Putamen (tissue), 1 donor: ENCODE data around the gene CEP44.
A peak's percentile ranks its signal among the peaks of the same experiment; 100 is the strongest.
"Not testable (repeated sequence)": the region's sequence is repeated elsewhere in the genome, so short reads cannot be mapped to it uniquely, and the experiment has no call there.

Experiments
- DNase-seq: peaks from one replicate; pipeline ENCODE4 v3.0.0-alpha.2; 2016; ENCODE audit warnings: low spot score

The CEP44 gene

DNA sequence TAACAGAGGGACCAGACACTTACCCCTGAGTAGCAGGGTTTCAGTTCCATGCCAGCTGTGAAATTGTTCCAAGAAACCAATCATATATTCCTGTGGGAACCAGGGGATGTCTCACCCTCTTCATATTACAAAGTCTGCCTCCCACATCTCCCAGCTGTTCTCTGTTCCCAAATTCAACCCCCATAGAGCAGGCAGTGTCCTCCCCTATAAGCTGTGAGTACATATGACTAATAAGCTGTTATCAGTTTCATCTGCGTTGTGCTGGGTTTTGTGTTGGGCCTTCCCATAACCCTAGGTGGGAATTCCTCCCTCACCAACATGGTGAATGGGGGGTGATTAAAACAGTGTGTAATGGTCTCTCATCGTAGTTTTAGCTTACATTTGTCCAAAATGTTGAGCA lies 41.0 kb downstream of the CEP44 start:
- no peak for DNase-seq

DNA sequence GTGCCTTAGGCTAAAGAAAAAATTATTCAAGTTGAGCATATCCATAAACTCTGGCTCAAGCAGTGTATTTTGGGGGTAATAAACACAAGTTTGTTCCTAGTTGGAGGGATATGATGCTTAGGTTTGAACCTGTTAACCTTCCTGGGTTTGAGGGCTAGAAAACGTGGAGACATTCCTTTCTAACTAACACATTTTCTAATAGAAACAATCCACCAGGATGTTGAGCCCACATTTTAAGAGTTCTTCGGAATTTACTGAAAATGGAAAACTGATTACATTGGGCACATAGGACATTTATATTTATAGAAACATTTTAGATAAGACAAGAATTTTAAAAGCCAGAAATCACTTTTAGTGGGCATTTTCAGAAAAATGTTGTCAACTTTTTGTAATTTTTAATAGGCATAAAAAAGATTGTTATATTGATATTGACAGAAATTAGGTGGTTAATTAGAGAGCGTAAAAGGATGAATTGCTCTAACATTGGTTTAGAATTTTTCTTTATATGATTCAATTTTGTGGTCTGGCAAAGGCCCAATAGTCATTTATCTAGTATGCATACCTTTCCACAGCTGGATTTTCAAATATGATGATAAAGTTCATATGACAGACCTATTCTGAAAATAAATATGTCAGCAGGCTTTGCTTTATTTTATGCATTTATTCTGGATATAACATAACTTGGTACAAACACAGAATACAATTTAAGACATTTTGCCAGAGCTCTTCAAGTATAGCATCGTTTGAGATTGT lies 49.2 kb downstream of the CEP44 start:
- DNase-seq, result no peak

DNA sequence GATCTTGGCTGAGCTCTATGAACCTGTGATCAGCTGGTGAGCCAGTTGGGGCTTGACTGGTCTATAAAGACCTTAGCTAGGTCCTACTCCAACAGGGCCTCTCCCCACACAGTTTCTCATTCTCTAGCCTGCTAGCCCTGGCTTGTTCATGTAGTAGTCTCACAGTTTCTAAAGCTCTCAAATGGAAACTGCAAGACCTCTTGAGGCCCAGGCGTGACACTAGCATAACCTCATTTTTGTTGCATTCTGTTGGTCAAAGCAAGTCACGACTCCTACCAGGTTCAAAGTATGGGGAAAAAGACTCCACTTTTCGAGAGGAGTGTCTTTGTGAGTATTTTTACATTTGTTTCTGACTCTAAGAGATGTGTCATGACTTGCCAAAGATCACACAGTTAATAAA lies 50.9 kb downstream of the CEP44 start:
- no peak for DNase-seq

DNA sequence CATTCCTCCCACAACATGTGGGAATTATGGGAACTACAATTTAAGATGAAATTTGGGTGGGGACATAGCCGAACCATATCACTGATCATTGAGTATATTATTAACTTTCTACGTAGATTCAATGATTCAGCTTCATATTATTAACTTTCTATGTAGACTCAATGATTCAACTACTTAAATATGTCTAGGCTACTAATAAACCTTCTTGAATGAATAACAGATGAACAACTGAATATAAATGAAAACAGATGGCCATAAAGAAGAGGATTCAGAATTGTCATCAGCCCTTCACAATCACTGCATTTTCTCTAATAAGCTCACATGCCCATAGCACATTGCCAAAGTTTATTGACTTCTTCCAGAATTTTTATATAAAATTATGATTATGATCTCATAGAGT lies 57.0 kb downstream of the CEP44 start:
- no peak for DNase-seq

DNA sequence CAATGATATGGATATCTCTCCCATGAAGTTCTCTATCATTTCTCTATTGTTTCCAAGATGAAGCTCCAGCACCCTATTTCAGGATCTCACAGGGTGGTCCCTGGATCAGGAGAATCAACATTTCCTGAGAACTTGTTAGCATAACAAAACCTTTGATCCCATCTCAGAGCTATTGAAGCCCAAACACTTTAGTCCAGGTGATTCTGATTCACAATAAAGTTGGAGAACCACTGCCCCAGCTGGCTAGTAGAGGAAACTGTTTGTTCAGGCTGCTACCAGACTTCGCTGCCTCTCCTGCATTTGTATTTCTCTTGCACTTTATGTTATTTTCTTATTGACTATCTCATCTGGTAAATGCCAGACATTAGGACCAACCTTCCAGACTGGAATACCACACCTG lies 65.4 kb downstream of the CEP44 start:
- DNase-seq, result no peak

DNA sequence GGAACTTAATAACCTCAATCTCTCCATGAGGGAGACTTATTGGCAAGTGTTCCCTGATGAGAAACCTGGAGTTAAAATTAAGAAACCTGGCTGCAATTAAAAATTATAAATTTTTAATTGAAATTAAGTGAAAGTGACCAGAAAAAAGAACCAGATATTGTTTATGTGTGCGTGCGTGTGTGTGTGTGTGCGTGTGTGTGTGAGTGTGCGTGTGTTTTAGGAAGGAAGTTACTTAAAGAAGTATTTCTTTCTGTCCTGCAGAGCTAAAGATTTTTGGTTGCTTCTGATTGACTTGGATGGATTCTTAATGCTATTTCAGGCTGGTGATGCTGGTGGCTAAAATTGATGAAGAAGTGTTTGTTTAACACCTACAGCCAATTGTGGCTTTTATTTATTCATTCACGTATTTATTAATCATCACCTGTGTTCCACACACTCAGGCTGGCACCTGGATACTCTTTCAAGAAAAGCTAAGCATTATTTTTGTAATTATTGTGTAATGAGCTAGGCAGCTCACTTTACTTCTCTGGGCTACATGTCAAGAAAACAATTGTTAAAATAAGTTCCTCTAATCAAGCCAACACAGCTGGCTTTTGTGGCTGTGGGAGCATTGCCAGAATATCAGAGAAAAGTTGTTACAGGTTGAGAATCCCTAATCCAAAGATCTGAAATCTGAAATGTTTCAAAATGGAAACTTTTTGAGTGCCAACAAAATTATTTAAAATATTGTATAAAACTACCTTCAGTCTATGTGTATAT lies 68.5 kb downstream of the CEP44 start:
- no peak for DNase-seq

DNA sequence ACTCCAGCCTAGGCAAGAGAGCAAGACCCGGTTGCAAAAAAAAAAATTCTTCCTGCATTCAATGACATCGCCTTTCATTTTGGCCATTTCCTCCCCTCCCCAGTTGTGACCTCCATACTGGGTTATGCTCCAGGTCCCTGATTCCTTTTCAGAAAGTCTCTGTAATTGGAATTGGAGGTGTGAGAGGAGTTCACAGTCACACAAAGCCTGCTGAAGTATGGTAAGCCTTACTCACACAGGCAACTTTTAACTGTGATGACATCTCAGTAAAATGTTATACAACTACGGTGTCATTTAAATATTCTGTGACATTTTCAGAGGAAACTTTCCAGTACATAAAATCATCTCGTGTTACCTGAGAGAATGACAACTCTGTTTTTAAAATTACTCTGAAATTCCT lies 73.6 kb downstream of the CEP44 start:
- peak; percentile 13 for DNase-seq

DNA sequence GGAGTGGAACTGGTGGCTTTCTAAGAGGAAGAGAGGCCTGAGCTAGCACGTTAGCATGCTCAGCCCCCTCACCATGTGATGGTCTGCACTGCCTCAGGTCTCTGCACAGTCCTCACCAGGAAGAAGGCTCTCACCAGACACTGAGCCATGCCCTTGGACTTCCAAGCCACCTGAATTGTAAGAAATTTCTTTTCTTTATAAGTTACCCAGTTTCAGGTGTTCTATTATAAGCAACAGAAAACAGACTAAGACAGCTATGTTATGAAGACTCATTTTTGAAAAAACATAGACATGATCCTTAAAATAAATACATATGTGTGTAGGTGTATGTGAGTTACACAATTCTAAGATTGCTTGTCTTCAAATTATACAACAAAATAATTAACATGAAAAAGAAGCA lies 74.7 kb downstream of the CEP44 start:
- no peak for DNase-seq

DNA sequence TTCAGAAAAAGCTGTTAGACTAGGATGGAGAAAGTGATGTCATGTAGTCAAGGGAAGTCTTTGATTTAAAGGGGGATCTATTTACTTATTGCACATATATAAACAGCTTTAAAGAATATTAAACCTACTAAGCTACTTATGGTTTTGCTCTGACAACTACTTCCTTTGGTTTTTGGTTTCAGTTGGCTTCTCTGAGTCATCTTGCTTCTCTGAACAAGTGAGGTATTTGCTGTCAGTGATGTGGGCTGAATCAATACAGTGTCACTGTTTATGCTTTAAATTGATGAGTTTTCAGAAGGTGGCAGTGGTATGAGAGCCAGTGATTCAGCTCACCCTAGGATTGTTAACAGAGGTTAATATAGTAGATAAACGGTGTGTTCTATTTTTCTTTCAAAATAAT lies 75.1 kb downstream of the CEP44 start:
- no peak for DNase-seq

DNA sequence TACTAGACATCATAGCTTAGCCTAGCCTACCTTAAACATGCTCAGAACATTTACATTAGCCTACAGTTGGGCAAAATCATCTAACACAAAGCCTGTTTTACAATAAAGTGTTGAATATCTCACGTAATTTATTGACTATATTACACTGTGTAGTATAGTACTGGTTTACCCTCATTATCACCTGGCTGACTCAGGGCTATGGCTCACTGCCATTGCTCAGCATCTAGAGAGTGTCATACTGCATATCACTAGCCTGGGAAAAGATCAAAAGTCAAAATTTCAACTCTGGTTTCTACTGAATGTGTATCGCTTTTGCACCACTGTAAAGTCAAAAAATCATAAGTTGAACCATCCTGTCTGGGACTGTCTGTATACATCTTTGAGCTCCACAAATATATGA lies 78.6 kb downstream of the CEP44 start:
- no peak for DNase-seq

DNA sequence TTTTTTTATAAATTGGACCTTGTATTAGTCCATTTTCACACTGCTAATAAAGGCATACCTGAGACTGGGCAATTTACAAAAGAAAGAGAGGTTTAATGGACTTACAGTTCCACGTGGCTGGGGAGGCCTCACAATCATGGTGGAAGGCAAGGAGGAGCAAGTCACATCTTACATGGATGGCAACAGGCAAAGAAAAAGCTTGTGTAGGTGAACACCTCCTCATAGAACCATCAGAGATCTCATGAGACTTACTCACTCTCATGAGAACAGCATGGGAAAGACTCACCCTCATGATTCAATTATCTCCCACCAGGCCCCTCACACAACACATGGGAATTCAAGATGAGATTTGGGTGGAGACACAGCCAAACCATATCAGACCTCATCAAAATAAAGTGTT lies 80.1 kb downstream of the CEP44 start:
- not testable (repeated sequence) for DNase-seq

DNA sequence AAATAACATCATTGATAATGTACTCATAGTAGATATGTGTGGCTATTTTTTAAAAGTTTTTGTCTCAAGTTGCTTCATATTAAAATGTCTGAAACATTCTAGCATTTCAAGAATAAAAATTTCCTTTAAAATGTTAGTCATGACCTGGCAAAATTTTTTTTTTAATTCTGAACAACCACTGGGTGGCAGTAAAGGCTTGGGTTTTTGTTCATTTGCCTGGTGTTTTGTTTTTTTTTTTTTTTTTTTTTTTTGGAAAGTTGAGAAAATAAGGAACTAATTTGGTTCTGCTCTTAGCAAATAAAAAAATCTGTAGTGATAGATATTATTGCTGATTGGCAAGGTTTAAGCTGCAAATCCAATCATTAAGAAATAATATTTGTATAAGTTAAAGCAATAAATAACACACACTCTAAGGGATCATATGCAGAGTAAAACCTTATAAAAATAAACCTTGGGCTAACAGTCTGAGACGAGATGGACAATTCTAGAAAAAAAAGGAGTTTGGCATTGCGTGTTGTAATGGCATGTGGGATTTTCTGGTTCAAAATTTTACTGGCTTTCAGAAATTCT lies 81.4 kb downstream of the CEP44 start:
- peak; percentile 8 for DNase-seq

DNA sequence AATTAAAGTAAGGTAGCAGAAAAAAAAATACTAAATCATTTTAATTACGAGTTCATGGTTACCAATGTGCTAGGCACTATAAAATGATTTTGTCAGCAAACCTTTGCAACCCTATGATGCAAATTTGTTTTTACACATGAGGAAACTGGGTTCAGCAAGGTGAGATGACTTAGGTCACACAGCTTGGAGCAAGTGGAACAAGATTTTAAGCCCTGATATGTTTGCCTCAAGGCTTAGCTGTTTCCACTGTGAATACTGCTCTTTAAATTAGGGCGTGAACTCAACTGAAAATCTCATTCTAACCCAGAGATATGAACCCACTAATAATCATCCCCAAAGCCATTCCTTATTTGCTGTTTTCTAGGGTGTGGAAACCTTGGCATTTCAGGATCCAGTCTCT lies 86.3 kb downstream of the CEP44 start:
- no peak for DNase-seq

DNA sequence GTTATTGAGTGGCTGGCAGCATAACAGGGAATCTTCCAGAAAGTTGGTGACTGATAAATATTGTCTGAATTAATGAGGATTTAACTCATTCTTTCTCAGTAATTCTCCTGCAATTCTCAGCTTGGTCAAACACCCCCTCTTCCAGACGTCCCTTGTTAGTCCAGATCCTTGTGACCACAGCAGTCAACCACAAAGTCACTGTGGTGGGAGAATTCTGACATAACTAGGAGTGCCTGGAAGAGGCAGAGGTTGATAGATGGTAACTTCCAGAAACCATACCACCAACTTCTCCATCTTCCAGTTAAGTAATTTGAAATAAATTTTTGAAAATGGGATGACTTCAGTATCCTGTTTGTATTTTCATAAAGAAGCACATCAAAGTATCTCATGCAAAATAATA lies 90.1 kb downstream of the CEP44 start:
- DNase-seq, result no peak

DNA sequence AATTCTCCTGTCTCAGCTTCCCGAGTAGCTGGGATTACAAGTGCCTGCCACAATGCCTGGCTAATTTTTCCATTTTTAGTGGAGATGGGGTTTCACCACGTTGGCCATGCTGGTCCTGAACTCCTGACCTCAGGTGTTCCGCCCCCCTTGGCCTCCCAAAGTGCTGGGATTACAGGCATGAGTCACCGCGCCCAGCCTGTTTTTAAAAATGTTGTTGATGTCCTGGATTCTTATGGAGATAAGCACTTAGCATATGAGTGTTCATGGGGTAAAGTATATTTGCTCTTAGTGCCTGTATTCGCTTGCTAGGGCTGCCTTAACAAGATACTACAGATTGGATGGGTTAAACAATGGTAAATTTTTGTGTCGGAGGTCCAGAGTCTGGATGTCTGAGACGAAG lies 91.7 kb downstream of the CEP44 start:
- DNase-seq, result no peak

DNA sequence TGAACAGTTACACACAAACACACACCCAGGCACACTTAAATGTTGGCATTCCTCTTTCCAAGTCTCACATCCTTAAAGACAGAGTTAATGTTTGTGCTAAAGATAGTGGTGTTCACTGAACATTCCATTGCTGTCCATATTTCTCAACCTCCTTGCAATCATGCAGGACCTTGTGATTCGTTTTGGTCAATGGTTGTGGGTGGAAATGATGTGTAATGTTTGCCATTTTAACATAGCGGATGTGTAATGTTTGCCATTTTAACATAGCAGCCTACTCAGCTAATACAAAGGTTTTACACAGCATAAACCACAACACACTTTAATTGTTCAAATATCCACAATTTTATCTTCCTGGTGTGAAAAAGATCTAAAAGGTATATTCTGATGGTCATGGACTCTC lies 93.9 kb downstream of the CEP44 start:
- DNase-seq, result no peak

DNA sequence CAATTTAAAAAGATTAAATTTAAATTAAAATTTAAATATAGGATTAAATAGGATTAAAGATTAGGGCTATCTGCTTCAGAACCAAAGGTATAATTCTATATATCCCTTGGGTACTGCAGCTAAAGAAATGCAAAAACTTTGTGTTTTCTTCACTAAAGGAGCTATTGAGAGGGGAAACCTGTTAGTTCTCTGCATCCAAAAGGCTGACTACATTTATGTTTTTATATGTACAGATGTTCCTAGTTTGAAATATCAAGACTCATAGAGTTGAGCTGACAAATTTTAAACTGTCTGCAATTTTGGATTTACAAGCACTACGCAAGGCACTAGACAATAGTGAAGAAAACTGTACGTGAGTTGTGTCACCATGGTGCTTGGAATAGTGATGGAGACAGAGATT lies 95.2 kb downstream of the CEP44 start:
- no peak for DNase-seq

DNA sequence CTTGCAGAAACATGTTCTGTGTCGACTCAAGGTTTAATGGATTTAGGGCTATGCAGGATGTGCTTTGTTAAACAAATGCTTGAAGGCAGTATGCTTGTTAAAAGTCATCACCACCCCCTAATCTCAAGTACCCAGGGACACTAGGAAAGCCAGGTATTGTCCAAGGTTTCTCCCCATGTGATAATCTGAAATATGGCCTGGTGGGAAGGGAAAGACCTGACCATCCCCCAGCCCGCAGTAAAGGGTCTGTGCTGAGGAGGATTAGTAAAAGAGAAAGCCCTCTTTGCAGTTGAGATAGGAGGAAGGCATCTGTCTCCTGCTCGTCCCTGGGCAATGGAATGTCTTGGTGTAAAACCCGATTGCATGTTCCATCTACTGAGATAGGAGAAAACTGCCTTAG lies 96.5 kb downstream of the CEP44 start:
- DNase-seq, result not testable (repeated sequence)

DNA sequence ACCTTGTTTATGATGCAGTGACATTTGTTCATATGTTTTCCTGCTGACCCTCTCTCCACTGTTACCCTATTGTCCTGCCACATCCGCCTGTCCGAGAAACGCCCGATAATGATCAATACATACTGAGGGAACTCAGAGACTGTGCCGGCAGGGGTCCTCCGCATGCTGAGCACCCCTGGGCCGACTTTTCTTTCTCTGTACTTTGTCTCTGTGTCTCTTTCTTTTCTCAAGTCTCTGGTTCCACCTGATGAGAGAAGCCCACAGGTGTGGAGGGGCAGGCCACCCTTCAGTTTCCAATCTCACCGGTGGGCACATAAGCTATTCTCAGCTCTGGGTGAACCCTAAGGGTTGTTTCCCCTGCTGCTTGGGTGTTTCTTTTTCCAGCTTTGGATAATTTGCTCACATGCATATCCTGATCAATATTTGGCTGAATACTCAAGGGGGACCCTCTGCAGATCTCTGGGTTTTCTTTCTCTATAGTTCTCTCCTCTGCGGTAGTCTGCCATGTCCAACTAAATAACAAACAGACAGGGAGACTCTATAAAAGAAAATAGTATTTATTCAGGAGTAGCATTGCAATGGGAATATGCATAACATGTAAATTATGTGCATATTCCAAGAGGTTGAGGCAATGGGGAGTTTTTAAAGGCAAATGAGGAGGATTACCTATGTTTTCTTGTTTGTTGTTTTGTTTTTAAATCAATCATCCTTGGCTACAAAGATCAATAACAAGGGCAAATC lies 97.2 kb downstream of the CEP44 start:
- no peak for DNase-seq

DNA sequence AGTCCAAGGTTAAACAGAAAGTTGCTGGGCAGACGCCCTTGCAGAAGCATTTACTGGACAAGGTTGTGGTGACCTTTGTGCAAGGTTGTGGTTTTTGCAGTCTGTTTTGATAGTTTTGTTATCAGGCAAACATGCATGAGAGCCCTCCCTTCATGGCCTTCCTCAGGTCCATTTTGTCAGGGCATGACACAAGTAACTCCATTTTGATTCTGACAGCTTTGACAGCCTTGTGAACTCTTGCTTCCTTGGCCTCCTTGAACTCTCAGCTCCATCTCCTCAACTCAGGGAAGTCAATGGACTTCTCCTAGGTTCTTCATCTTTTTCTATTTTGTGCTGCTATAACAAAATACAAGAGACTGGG lies 97.7 kb downstream of the CEP44 start:
- no peak for DNase-seq
